Testis (tissue), 3 donors: ENCODE measurements around the gene SCMH1. TPM values are rescaled to one million over a fixed set of nuclear protein-coding genes. Genes with fewer than 3 reads are reported as not detected.

Experiments
- DNase-seq: peaks from one replicate; pipeline ENCODE4 v3.0.0-alpha.2; 2019
- H3K27ac ChIP-seq, 2 donors: fragments of 200-600 bp; sonication (generic); one replicate each; pipeline ENCODE4 v1.5.1; 2019
- H3K27me3 ChIP-seq: fragments of 200-600 bp; sonication (generic); one replicate; pipeline ENCODE4 v1.5.1; 2019
- H3K36me3 ChIP-seq: fragments of 200-600 bp; sonication (generic); one replicate; pipeline ENCODE4 v1.5.1; 2017; ENCODE audit warnings: low read depth; ENCODE audit errors: missing control alignments
- H3K4me1 ChIP-seq: fragments of 200-600 bp; sonication (generic); one replicate; pipeline ENCODE4 v1.5.1; 2019
- H3K4me3 ChIP-seq, 2 donors: fragments of 200-600 bp; sonication (generic); one replicate each; pipeline ENCODE4 v1.5.1; 2017 to 2019
- H3K9me3 ChIP-seq: fragments of 200-600 bp; sonication (generic); one replicate; pipeline ENCODE4 v1.5.1; 2017
- CTCF ChIP-seq, 3 experiments: fragments of 450-650 bp in 2 of 3; fragments of 200-600 bp in 1 of 3; sonication (generic) in 1 of 3; IDR thresholded peaks; one replicate each; pipeline ENCODE4 v1.5.1; 2016 to 2019; ENCODE audit warnings: antibody characterized with exemption in 3 of 3, mild to moderate bottlenecking in 2 of 3, moderate library complexity in 1 of 3
- POLR2A ChIP-seq: fragments of 450-650 bp; IDR thresholded peaks from one replicate; pipeline ENCODE4 v1.6.1; 2017; ENCODE audit warnings: antibody characterized with exemption, mild to moderate bottlenecking, moderate library complexity
- WGBS, 2 donors: methylation state at CpG; one replicate each; pipeline ENCODE4 v1.1.5; 2018; 5-methylcytosine and 5-hydroxymethylcytosine counted together
- intact Hi-C: fragments of 100-400 bp; cut with DNase I; formaldehyde crosslinking; loops from one replicate; pipeline ENCODE4 v1.15.1; 2023; ENCODE audit warnings: low total_unique reads
- polyA plus RNA-seq: library from polyadenylated mRNA; stranded (reverse); fragments of 350-450 nt; fragmentation: Illumina TruSeq; extraction: RNeasy Lipid Tissue Mini Kit (QIAGEN cat#74804); gene quantifications from one replicate; pipeline ENCODE4 v1.2.3, GENCODE V29; 2014; ENCODE audit warnings: low read depth, low replicate concordance; ENCODE audit not compliant: insufficient read depth
- total RNA-seq, 2 donors: library from RNA; depleted of rRNA; stranded (reverse); fragments of >200 nt; gene quantifications; one replicate each; pipeline ENCODE4 v1.2.3, GENCODE V29; 2016

The SCMH1 gene
- total and polyA plus RNA-seq, 3 donors from 2014 or later: 60.8 to 79.7 (median 79.0) TPM

- intact Hi-C loops: no loop called here
- Histone ChIP-seq H3K36me3 (no peaks in the 10 kb centered on the region), H3K4me1 (peaks cover 57% of the 10 kb centered on the region), H3K27me3 (no peaks in the 10 kb centered on the region), H3K4me3 (no peak overlapping the region), H3K27ac (peak overlapping the region in 1 of 2 donors; percentile 86), H3K9me3 (no peaks in the 10 kb centered on the region)
- WGBS, 2 donors: 67 to 74% methylated on average over 5 of the region's 5 CpGs
- DNase-seq: no peak
- TF ChIP-seq POLR2A (no peak), CTCF (IDR thresholded peaks at IDR 0.05) (no peak)
These were observed 256.9 kb downstream of the SCMH1 start for GRCh38 chr1:40985161-40985560.

- WGBS, 2 donors: 91 to 92% methylated on average over 4 of the region's 4 CpGs
- no peak for TF ChIP-seq CTCF (IDR thresholded peaks at IDR 0.05)
- TF ChIP-seq POLR2A: no peak
- no peak overlapping the region for H3K4me3 ChIP-seq
- no peaks in the 10 kb centered on the region for H3K36me3 ChIP-seq
- intact Hi-C loops: no loop called here
- H3K9me3 ChIP-seq: no peaks in the 10 kb centered on the region
- peak overlapping the region in 1 of 2 donors; percentile 86 for H3K27ac ChIP-seq
- no peaks in the 10 kb centered on the region for H3K27me3 ChIP-seq
- H3K4me1 ChIP-seq: peaks cover 57% of the 10 kb centered on the region
- DNase-seq: no peak
These were observed 257.6 kb downstream of the SCMH1 start for GRCh38 chr1:40984531-40984930.

GRCh38 chr1:40984066-40984465, 258.0 kb downstream of the SCMH1 start:
- Histone ChIP-seq H3K4me1 (peaks cover 56% of the 10 kb centered on the region), H3K36me3 (no peaks in the 10 kb centered on the region), H3K9me3 (no peaks in the 10 kb centered on the region), H3K27me3 (no peaks in the 10 kb centered on the region), H3K27ac (peak overlapping the region in 1 of 2 donors; percentile 23), H3K4me3 (no peak overlapping the region)
- DNase-seq: no peak
- intact Hi-C loops: no loop called here
- TF ChIP-seq CTCF (IDR thresholded peaks at IDR 0.05): no peak
- no peak for TF ChIP-seq POLR2A
- WGBS, 2 donors: 88 to 93% methylated on average over 2 of the region's 2 CpGs

DNA sequence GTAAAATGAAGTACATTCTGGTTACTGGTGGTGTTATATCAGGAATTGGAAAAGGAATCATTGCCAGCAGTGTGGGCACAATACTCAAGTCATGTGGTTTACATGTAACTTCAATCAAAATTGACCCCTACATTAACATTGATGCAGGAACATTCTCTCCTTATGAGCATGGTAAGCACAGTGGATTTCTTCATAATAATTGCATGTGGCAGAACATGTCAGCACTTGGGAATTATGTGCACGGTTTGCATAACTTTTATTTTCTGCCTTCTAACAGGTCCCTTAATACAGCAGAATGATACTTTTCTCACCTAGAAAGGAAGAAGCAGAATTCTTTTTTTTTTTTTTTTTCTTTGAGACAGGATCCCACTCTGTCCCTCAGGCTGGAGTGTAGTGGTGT, 258.8 kb downstream of the SCMH1 start:
- Histone ChIP-seq H3K4me3 (no peak overlapping the region), H3K27me3 (no peaks in the 10 kb centered on the region), H3K4me1 (peaks cover 48% of the 10 kb centered on the region), H3K9me3 (no peaks in the 10 kb centered on the region), H3K27ac (peak overlapping the region in 1 of 2 donors; percentile 23), H3K36me3 (no peaks in the 10 kb centered on the region)
- no peak for TF ChIP-seq CTCF (IDR thresholded peaks at IDR 0.05)
- TF ChIP-seq POLR2A: no peak
- intact Hi-C loops: no loop called here
- 53 to 74% methylated on average over 1 of the region's 1 CpG for WGBS, 2 donors
- DNase-seq: no peak

- no peak for TF ChIP-seq POLR2A
- no peak for TF ChIP-seq CTCF (IDR thresholded peaks at IDR 0.05)
- Histone ChIP-seq H3K27ac (peak overlapping the region in 1 of 2 donors; percentile 23), H3K4me1 (peaks cover 43% of the 10 kb centered on the region), H3K9me3 (no peaks in the 10 kb centered on the region), H3K36me3 (no peaks in the 10 kb centered on the region), H3K27me3 (no peaks in the 10 kb centered on the region), H3K4me3 (no peak overlapping the region)
- WGBS, 2 donors: 55 to 64% methylated on average over 1 of the region's 1 CpG
- intact Hi-C loops: no loop called here
- DNase-seq: no peak
These were observed 259.4 kb downstream of the SCMH1 start for GRCh38 chr1:40982721-40983120.
